Esophagus muscularis mucosa (tissue), 3 donors: ENCODE measurements around the gene KCND3.

ENCODE experiments used
- EP300 ChIP-seq: sonication (generic); formaldehyde crosslinking; IDR thresholded peaks from one replicate; pipeline ENCODE4 v1.6.1; 2017; ENCODE audit warnings: antibody characterized with exemption
- TF ChIP-seq, protein P1 (sequence below), 3 experiments: fragments of 200-600 bp in 2 of 3; fragments of 450-650 bp in 1 of 3; sonication (generic) in 2 of 3; IDR thresholded peaks; one replicate each; pipeline ENCODE4 v1.5.1; 2017 to 2019; ENCODE audit warnings: antibody characterized with exemption in 3 of 3, mild to moderate bottlenecking in 2 of 3, moderate library complexity in 1 of 3

DNA sequence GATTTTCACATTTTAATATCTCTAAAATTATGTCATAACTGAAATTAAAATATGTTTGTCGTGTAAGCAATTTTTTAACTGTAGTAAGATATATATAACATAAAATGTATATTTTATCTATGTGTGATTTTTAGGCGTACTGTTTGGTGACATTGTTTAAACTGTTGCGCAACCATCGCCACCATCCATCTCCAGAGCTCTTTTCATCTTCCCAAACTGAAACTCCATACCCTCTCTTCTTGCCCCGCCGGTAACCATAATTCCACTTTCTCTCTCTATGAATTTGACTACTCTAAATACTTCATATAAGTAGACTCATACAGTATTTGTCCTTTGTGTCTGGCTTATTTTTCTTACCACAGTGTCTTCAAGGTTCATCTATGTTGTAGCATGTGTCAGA is 167.3 kb downstream of the KCND3 start:
- no peak for TF ChIP-seq EP300
- TF ChIP-seq, protein P1, sequence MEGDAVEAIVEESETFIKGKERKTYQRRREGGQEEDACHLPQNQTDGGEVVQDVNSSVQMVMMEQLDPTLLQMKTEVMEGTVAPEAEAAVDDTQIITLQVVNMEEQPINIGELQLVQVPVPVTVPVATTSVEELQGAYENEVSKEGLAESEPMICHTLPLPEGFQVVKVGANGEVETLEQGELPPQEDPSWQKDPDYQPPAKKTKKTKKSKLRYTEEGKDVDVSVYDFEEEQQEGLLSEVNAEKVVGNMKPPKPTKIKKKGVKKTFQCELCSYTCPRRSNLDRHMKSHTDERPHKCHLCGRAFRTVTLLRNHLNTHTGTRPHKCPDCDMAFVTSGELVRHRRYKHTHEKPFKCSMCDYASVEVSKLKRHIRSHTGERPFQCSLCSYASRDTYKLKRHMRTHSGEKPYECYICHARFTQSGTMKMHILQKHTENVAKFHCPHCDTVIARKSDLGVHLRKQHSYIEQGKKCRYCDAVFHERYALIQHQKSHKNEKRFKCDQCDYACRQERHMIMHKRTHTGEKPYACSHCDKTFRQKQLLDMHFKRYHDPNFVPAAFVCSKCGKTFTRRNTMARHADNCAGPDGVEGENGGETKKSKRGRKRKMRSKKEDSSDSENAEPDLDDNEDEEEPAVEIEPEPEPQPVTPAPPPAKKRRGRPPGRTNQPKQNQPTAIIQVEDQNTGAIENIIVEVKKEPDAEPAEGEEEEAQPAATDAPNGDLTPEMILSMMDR (IDR thresholded peaks at IDR 0.05), result no peak
